K562 (cell line): ENCODE measurements around the gene DUS3L. TPM values are rescaled to one million over a fixed set of nuclear protein-coding genes. Genes with fewer than 3 reads are reported as not detected.

Source experiments
- FIP1L1 ChIP-seq: fragments of 200-400 bp; formaldehyde crosslinking; IDR thresholded peaks from 2 replicates; pipeline ENCODE4 v1.6.1; 2018; ENCODE audit warnings: mild to moderate bottlenecking, low read depth, low read length; ENCODE audit not compliant: poor library complexity, severe bottlenecking
- GATA2 ChIP-seq: sonication (generic); formaldehyde crosslinking; IDR thresholded peaks from 2 replicates; pipeline ENCODE4 v1.4.0; 2020; ENCODE audit warnings: mild to moderate bottlenecking, missing genetic modification reagents
- HDGF ChIP-seq: fragments of 450-650 bp; IDR thresholded peaks from 2 replicates; pipeline ENCODE4 v1.6.1; 2016
- HEY1 ChIP-seq: fragments of 250-450 bp; sonication (Bioruptor Pico); IDR thresholded peaks from 2 replicates; pipeline ENCODE4 v1.5.0; 2020; ENCODE audit warnings: mild to moderate bottlenecking, moderate library complexity, borderline replicate concordance
- HNRNPL ChIP-seq: fragments of 200-400 bp; formaldehyde crosslinking; IDR thresholded peaks from 2 replicates; pipeline ENCODE4 v1.6.1; 2017; ENCODE audit warnings: low read depth, mild to moderate bottlenecking, low read length
- MEF2A ChIP-seq: IDR thresholded peaks from 2 replicates; pipeline ENCODE4 v1.6.1; 2011; ENCODE audit warnings: low read depth, mild to moderate bottlenecking, low read length, moderate library complexity; ENCODE audit not compliant: control insufficient read depth
- MTA2 ChIP-seq: fragments of 450-650 bp; IDR thresholded peaks from 2 replicates; pipeline ENCODE4 v1.6.1; 2016; ENCODE audit warnings: low read depth
- MTF1 ChIP-seq: fragments of 250-450 bp; sonication (Bioruptor Pico); IDR thresholded peaks from 2 replicates; pipeline ENCODE4 v1.9.0; 2021; ENCODE audit warnings: moderate library complexity, mild to moderate bottlenecking, inconsistent platforms, borderline replicate concordance
- PCBP2 ChIP-seq: fragments of 200-400 bp; formaldehyde crosslinking; IDR thresholded peaks from 2 replicates; pipeline ENCODE4 v1.6.1; 2018; ENCODE audit warnings: low read length, low read depth, mild to moderate bottlenecking, moderate library complexity; ENCODE audit not compliant: poor library complexity, severe bottlenecking
- PKNOX1 ChIP-seq: fragments of 450-650 bp; IDR thresholded peaks from 2 replicates; pipeline ENCODE4 v1.6.1; 2016
- POLR2AphosphoS2 ChIP-seq: IDR thresholded peaks from 2 replicates; pipeline ENCODE4 v1.6.1; 2012; ENCODE audit warnings: low read length, improper control_type of control experiment
- PRPF4 ChIP-seq: fragments of 200-400 bp; formaldehyde crosslinking; IDR thresholded peaks from one replicate; pipeline ENCODE4 v1.6.1; 2017; ENCODE audit warnings: low read length, low read depth, mild to moderate bottlenecking; ENCODE audit not compliant: insufficient read depth, poor library complexity, severe bottlenecking
- PYGO2 ChIP-seq: fragments of 450-650 bp; IDR thresholded peaks from 2 replicates; pipeline ENCODE4 v1.6.1; 2016; ENCODE audit warnings: mild to moderate bottlenecking, missing genetic modification characterization, moderate library complexity, missing compliant biosample characterization
- RFX1 ChIP-seq: fragments of 450-650 bp; IDR thresholded peaks from 2 replicates; pipeline ENCODE4 v1.6.1; 2016; ENCODE audit warnings: mild to moderate bottlenecking, moderate library complexity
- SMAD3 ChIP-seq: fragments of 450-650 bp; formaldehyde crosslinking; conservative IDR thresholded peaks from 2 replicates; pipeline ENCODE4 v1.4.0; 2020; ENCODE audit warnings: mild to moderate bottlenecking
- TEAD2 ChIP-seq: fragments of 450-650 bp; IDR thresholded peaks from 2 replicates; pipeline ENCODE4 v1.6.1; 2016; ENCODE audit warnings: missing genetic modification characterization, control low read depth, missing compliant biosample characterization
- TGIF2 ChIP-seq: sonication (generic); formaldehyde crosslinking; IDR thresholded peaks from 2 replicates; pipeline ENCODE4 v1.8.1; 2022; ENCODE audit warnings: mild to moderate bottlenecking, missing genetic modification reagents, moderate library complexity
- WHSC1 ChIP-seq: IDR thresholded peaks from one replicate; pipeline ENCODE4 v1.6.1; 2012; ENCODE audit warnings: low read length, control low read depth, inconsistent platforms
- XRCC4 ChIP-seq: IDR thresholded peaks from one replicate; pipeline ENCODE4 v1.6.1; 2011; ENCODE audit not compliant: insufficient read depth, insufficient read length; ENCODE audit errors: extremely low read depth
- ZNF143 ChIP-seq: sonication (generic); formaldehyde crosslinking; IDR thresholded peaks from 2 replicates; pipeline ENCODE4 v1.9.0; 2022; ENCODE audit warnings: mild to moderate bottlenecking, missing genetic modification reagents
- ZNF274 ChIP-seq: IDR thresholded peaks from 2 replicates; pipeline ENCODE4 v1.6.1; 2011; ENCODE audit warnings: low read depth, mild to moderate bottlenecking, low read length, moderate library complexity, borderline replicate concordance
- ZNF384 ChIP-seq: IDR thresholded peaks from 2 replicates; pipeline ENCODE4 v1.6.1; 2012; ENCODE audit warnings: low read depth, low read length, improper control_type of control experiment
- ZNF395 ChIP-seq: fragments of 200-800 bp; sonication (Bioruptor generic); IDR thresholded peaks from 2 replicates; pipeline ENCODE4 v1.6.1; 2017; ENCODE audit warnings: missing genetic modification characterization, missing compliant biosample characterization
- ZNF398 ChIP-seq: fragments of 250-450 bp; sonication (Bioruptor Pico); IDR thresholded peaks from 2 replicates; pipeline ENCODE4 v1.8.0; 2021; ENCODE audit warnings: moderate library complexity, mild to moderate bottlenecking, inconsistent platforms
- ZNF696 ChIP-seq: fragments of 250-450 bp; sonication (Bioruptor Pico); conservative IDR thresholded peaks from 2 replicates; pipeline ENCODE4 v1.4.0; 2020; ENCODE audit warnings: mild to moderate bottlenecking, moderate library complexity
- polyA plus RNA-seq, 8 experiments: library from polyadenylated mRNA; depleted of rRNA in 4 of 8; stranded (reverse) in 5 of 8; unstranded in 3 of 8; fragments of >200 nt; fragmentation: Nextera tagmentation in 2 of 8; fragmentation: Illumina TruSeq in 1 of 8; extraction: Ambion mirVana in 2 of 8; extraction: Trizol in 1 of 8; gene quantifications; 2 replicates each; pipeline versions ENCODE4 v1.2.1 to v1.2.3, GENCODE V29; 2011 to 2014; ENCODE audit warnings: inconsistent platforms in 1 of 8, missing spikeins in 1 of 8
- total RNA-seq, 7 experiments: library from RNA; depleted of rRNA in 6 of 7; stranded (reverse); fragments of >200 nt in 6 of 7; fragmentation: Illumina TruSeq in 2 of 7; extraction: Trizol in 2 of 7; gene quantifications; 2 replicates each; pipeline versions ENCODE4 v1.2.1 to v1.2.3, GENCODE V29; 2011 to 2021; ENCODE audit warnings: low replicate concordance in 1 of 7

DUS3L gene
- total and polyA plus RNA-seq, 9 of the 15 experiments (the other 6 are each of a cell fraction or from before 2014, with no cell fraction given): 1.7 to 102 (median 77.5) TPM

GRCh38 chr19:5790559-5791520, at the start of gene DUS3L (continued):
- TF ChIP-seq PCBP2 (no peak), HDGF (no peak), MEF2A (no peak; the same call in 1 of the 2 replicates), XRCC4 (no peak), ZNF274 (no peak), POLR2AphosphoS2 (peak; percentile 86; the same call in 1 of the 2 replicates), MTA2 (peak; percentile 73), MTF1 (CRISPR knock-in tag) (no peak), ZNF395 (CRISPR knock-in tag) (peak; percentile 88; the same call in 1 of the 2 replicates), RFX1 (no peak), ZNF384 (no peak), TEAD2 (tag) (no peak), TGIF2 (peak; percentile 100), ZNF398 (CRISPR knock-in tag) (no peak), ZNF143 (peak; percentile 98), PYGO2 (tag) (no peak), HEY1 (no peak), PKNOX1 (peak; percentile 55), GATA2 (no peak), FIP1L1 (peak; percentile 95), WHSC1 (no peak), HNRNPL (no peak), SMAD3 (CRISPR knock-in tag) (peak; percentile 66), PRPF4 (peak; percentile 55), ZNF696 (CRISPR knock-in tag) (no peak)
